Measurements from ENCODE around the gene PGLYRP4.
"Not testable (repeated sequence)": the region's sequence is repeated elsewhere in the genome, so short reads cannot be mapped to it uniquely, and the experiment has no call there.

The PGLYRP4 gene

GRCh38 chr1:153336650-153337049 lies 12.0 kb downstream of the PGLYRP4 start:
- DNase-seq = no peak

GRCh38 chr1:153333902-153334301 lies 14.7 kb downstream of the PGLYRP4 start:
- DNase-seq = no peak

- DNase-seq = no peak
Measured at GRCh38 chr1:153324912-153325311, 23.7 kb downstream of the PGLYRP4 start.

- no peak for DNase-seq
Measured at GRCh38 chr1:153322568-153322967, 26.1 kb downstream of the PGLYRP4 start.

GRCh38 chr1:153318145-153318544 lies 30.5 kb downstream of the PGLYRP4 start:
- not testable (repeated sequence) for DNase-seq

- not testable (repeated sequence) for DNase-seq
Measured at GRCh38 chr1:153316013-153316412, 32.6 kb downstream of the PGLYRP4 start.

GRCh38 chr1:153314388-153314787 lies 34.3 kb downstream of the PGLYRP4 start:
- DNase-seq = not testable (repeated sequence)

- DNase-seq = no peak
Measured at GRCh38 chr1:153313288-153313687, 35.4 kb downstream of the PGLYRP4 start.

GRCh38 chr1:153312570-153313186 lies 36.0 kb downstream of the PGLYRP4 start, which contains the start of gene PGLYRP3:
Gene PGLYRP3 (minus strand): TSS chr1:153312952. CDS start chr1:153310665, 2,287 bp downstream.
- no peak for DNase-seq

- no peak for DNase-seq
Measured at GRCh38 chr1:153310526-153310925, 38.1 kb downstream of the PGLYRP4 start.

- DNase-seq = no peak
Measured at GRCh38 chr1:153309441-153309840, 39.2 kb downstream of the PGLYRP4 start.

GRCh38 chr1:153308540-153308939 lies 40.1 kb downstream of the PGLYRP4 start:
- no peak for DNase-seq

- no peak for DNase-seq
Measured at GRCh38 chr1:153307221-153307600, 41.4 kb downstream of the PGLYRP4 start.

- no peak for DNase-seq
Measured at GRCh38 chr1:153306303-153307220, 42.1 kb downstream of the PGLYRP4 start.

GRCh38 chr1:153305682-153306081 lies 43.0 kb downstream of the PGLYRP4 start:
- no peak for DNase-seq

- no peak for DNase-seq
Measured at GRCh38 chr1:153302308-153302707, 46.3 kb downstream of the PGLYRP4 start.

GRCh38 chr1:153293851-153294250 lies 54.8 kb downstream of the PGLYRP4 start:
- no peak for DNase-seq

- no peak for DNase-seq
Measured at GRCh38 chr1:153293480-153293775, 55.2 kb downstream of the PGLYRP4 start.

GRCh38 chr1:153292740-153293479 lies 55.7 kb downstream of the PGLYRP4 start:
- DNase-seq = no peak

GRCh38 chr1:153292185-153292584 lies 56.5 kb downstream of the PGLYRP4 start:
- no peak for DNase-seq

- no peak for DNase-seq
Measured at GRCh38 chr1:153291514-153291913, 57.1 kb downstream of the PGLYRP4 start.

GRCh38 chr1:153288634-153289275 lies 59.9 kb downstream of the PGLYRP4 start:
- DNase-seq = no peak
